NCI-H2107 treated with DMSO at 0.1 percent for 48 hours (cell line): ENCODE data around the gene UPP2.
A peak's percentile ranks its signal among the peaks of the same experiment; 100 is the strongest.

ENCODE experiments used
- DNase-seq: peaks from one replicate; lab custom pipeline; 2025; ENCODE audit not compliant: unreplicated experiment; lab: John Stamatoyannopoulos, UW

Gene UPP2

GRCh38 chr2:158103411-158104012 is 1.8 kb downstream of the UPP2 start:
- no peak for DNase-seq

GRCh38 chr2:158104903-158105302 is 3.2 kb downstream of the UPP2 start:
- no peak for DNase-seq

- no peak for DNase-seq
Measured at GRCh38 chr2:158112992-158113391, 11.3 kb downstream of the UPP2 start.

- DNase-seq = no peak
Measured at GRCh38 chr2:158113741-158114295, 12.1 kb downstream of the UPP2 start.

- no peak for DNase-seq
Measured at GRCh38 chr2:158114516-158114915, 12.8 kb downstream of the UPP2 start.

- DNase-seq = no peak
Measured at GRCh38 chr2:158115202-158115767, 13.6 kb downstream of the UPP2 start.

- no peak for DNase-seq
Measured at GRCh38 chr2:158116936-158117335, 15.3 kb downstream of the UPP2 start.

- no peak for DNase-seq
Measured at GRCh38 chr2:158120102-158120501, 18.4 kb downstream of the UPP2 start.

GRCh38 chr2:158120664-158121641 is 19.3 kb downstream of the UPP2 start:
- no peak for DNase-seq

GRCh38 chr2:158124896-158125295 is 23.2 kb downstream of the UPP2 start:
- no peak for DNase-seq

- DNase-seq = peak; percentile 7
Measured at GRCh38 chr2:158125756-158126498, 24.3 kb downstream of the UPP2 start.

- DNase-seq = no peak
Measured at GRCh38 chr2:158127380-158127804, 25.7 kb downstream of the UPP2 start.

GRCh38 chr2:158128168-158128973 is 26.7 kb downstream of the UPP2 start:
- no peak for DNase-seq

- DNase-seq = no peak
Measured at GRCh38 chr2:158129037-158129436, 27.4 kb downstream of the UPP2 start.

GRCh38 chr2:158130832-158131473 is 29.3 kb downstream of the UPP2 start:
- no peak for DNase-seq

- DNase-seq = no peak
Measured at GRCh38 chr2:158131483-158131912, 29.8 kb downstream of the UPP2 start.

GRCh38 chr2:158131919-158132566 is 30.4 kb downstream of the UPP2 start:
- no peak for DNase-seq

- no peak for DNase-seq
Measured at GRCh38 chr2:158134055-158134454, 32.4 kb downstream of the UPP2 start.

- no peak for DNase-seq
Measured at GRCh38 chr2:158134655-158135054, 33.0 kb downstream of the UPP2 start.
